IMR-90 (cell line): ENCODE data around the gene NPTN. TPM values are rescaled to one million over a fixed set of nuclear protein-coding genes. Genes with fewer than 3 reads are reported as not detected.
A peak's percentile ranks its signal among the peaks of the same experiment; 100 is the strongest.

Source experiments
- ATAC-seq: fragments of 200-7000 bp; cut with Tn5 transposase; 2 replicates; pipeline ENCODE4 v1.9.1; 2020; ENCODE audit warnings: low read depth, mild to moderate bottlenecking, moderate library complexity
- BruUV-seq: library from RNA; stranded (reverse); fragments of 400-500 nt; replicated peaks from 2 replicates; lab custom pipeline; 2021; lab: Mats Ljungman, UMichigan
- CTCF ChIA-PET: fragments of 300-600 bp; formaldehyde crosslinking; extraction: SDS; loops from one replicate; lab custom pipeline; 2021; ENCODE audit warnings: antibody characterized with exemption; lab: Yijun Ruan, JAX
- POLR2A ChIA-PET: fragments of 300-600 bp; sonication (Branson Sonifier 250); formaldehyde crosslinking; loops from one replicate; lab custom pipeline; 2022; ENCODE audit warnings: antibody characterized with exemption; ENCODE audit not compliant: unreplicated experiment; lab: Charles Lee
- DNase-seq: peaks from one replicate; pipeline ENCODE4 v3.0.0; 2013
- H2AFZ ChIP-seq: replicated peaks from 2 replicates; pipeline ENCODE3; 2013; ENCODE audit warnings: low read length, mild to moderate bottlenecking; ENCODE audit not compliant: poor library complexity
- H2AK5ac ChIP-seq: 2 replicates; pipeline ENCODE4 v1.6.1; 2013; ENCODE audit warnings: low read depth, low read length, inconsistent platforms
- H2AK9ac ChIP-seq: replicated peaks from 2 replicates; pipeline ENCODE3; 2013; ENCODE audit warnings: mild to moderate bottlenecking, low read depth, low read length, moderate library complexity; ENCODE audit not compliant: poor library complexity
- H2BK120ac ChIP-seq: 2 replicates; pipeline ENCODE4 v1.6.1; 2013; ENCODE audit warnings: low read depth, low read length, inconsistent platforms
- H2BK15ac ChIP-seq: 3 replicates; pipeline ENCODE4 v1.6.1; 2013; ENCODE audit warnings: low read depth, low read length, inconsistent platforms
- H2BK20ac ChIP-seq: 2 replicates; pipeline ENCODE4 v1.6.1; 2013; ENCODE audit warnings: low read depth, mild to moderate bottlenecking, inconsistent platforms, low read length, moderate library complexity
- H2BK5ac ChIP-seq: 2 replicates; pipeline ENCODE4 v1.6.1; 2013; ENCODE audit warnings: mild to moderate bottlenecking, low read depth, low read length, inconsistent platforms; ENCODE audit not compliant: poor library complexity, severe bottlenecking
- H3K14ac ChIP-seq: replicated peaks from 2 replicates; pipeline ENCODE4 v1.6.1; 2013; ENCODE audit warnings: low read depth, low read length, inconsistent platforms
- H3K18ac ChIP-seq: 2 replicates; pipeline ENCODE4 v1.6.1; 2013; ENCODE audit warnings: low read depth, low read length, control low read depth
- H3K23ac ChIP-seq: 2 replicates; pipeline ENCODE4 v1.6.1; 2013; ENCODE audit warnings: low read depth, low read length, inconsistent platforms
- H3K27ac ChIP-seq: 2 replicates; pipeline ENCODE4 v1.5.1; 2013; ENCODE audit warnings: mild to moderate bottlenecking, control low read depth, low read length; ENCODE audit not compliant: insufficient read depth
- H3K27me3 ChIP-seq: 2 replicates; pipeline ENCODE4 v1.6.1; 2013; ENCODE audit warnings: low read length; ENCODE audit not compliant: control insufficient read depth, insufficient read depth
- H3K36me3 ChIP-seq: 2 replicates; pipeline ENCODE4 v1.6.1; 2013; ENCODE audit warnings: low read length, mixed read lengths; ENCODE audit not compliant: control insufficient read depth, insufficient read depth
- H3K4ac ChIP-seq: 2 replicates; pipeline ENCODE4 v1.6.1; 2013; ENCODE audit warnings: low read depth, low read length, inconsistent platforms
- H3K4me1 ChIP-seq: 2 replicates; pipeline ENCODE4 v1.6.1; 2013; ENCODE audit warnings: low read length, mixed read lengths; ENCODE audit not compliant: control insufficient read depth, insufficient read depth
- H3K4me2 ChIP-seq: 2 replicates; pipeline ENCODE4 v1.6.1; 2013; ENCODE audit warnings: low read depth, mild to moderate bottlenecking, control low read depth, low read length, moderate library complexity
- H3K4me3 ChIP-seq: 2 replicates; pipeline ENCODE4 v1.5.1; 2013; ENCODE audit warnings: low read depth, mild to moderate bottlenecking, control low read depth, low read length, moderate library complexity; ENCODE audit not compliant: insufficient read depth
- H3K56ac ChIP-seq: 2 replicates; pipeline ENCODE4 v1.6.1; 2013; ENCODE audit warnings: low read length, inconsistent platforms; ENCODE audit not compliant: insufficient read depth; ENCODE audit errors: extremely low read depth
- H3K79me1 ChIP-seq, 2 experiments: 2 replicates each; pipeline ENCODE4 v1.6.1; 2013; ENCODE audit warnings: low read length in 2 of 2, inconsistent platforms in 1 of 2, low read depth in 1 of 2
- H3K9ac ChIP-seq: 2 replicates; pipeline ENCODE4 v1.6.1; 2013; ENCODE audit warnings: low read depth, low read length, control low read depth
- H3K9me1 ChIP-seq: 2 replicates; pipeline ENCODE4 v1.6.1; 2013; ENCODE audit warnings: low read length, inconsistent platforms; ENCODE audit not compliant: insufficient read depth
- H3K9me3 ChIP-seq: 2 replicates; pipeline ENCODE4 v1.6.1; 2013; ENCODE audit warnings: low read length; ENCODE audit not compliant: control insufficient read depth, insufficient read depth
- H4K20me1 ChIP-seq: 2 replicates; pipeline ENCODE4 v1.6.1; 2013; ENCODE audit warnings: low read length, inconsistent platforms; ENCODE audit not compliant: insufficient read depth
- H4K5ac ChIP-seq: 2 replicates; pipeline ENCODE4 v1.6.1; 2013; ENCODE audit warnings: mild to moderate bottlenecking, low read depth, low read length, control low read depth
- H4K8ac ChIP-seq, 2 experiments: 2 replicates each; pipeline ENCODE4 v1.6.1; 2013; ENCODE audit warnings: low read depth in 2 of 2, low read length in 2 of 2, control low read depth in 1 of 2, inconsistent platforms in 1 of 2
- H4K91ac ChIP-seq: 2 replicates; pipeline ENCODE4 v1.6.1; 2013; ENCODE audit warnings: low read depth, low read length, inconsistent platforms; ENCODE audit not compliant: insufficient read depth
- FOS ChIP-seq: fragments of 150-350 bp; IDR thresholded peaks from 2 replicates; pipeline ENCODE4 v1.6.1; 2016; ENCODE audit warnings: low read depth, low read length
- MAFK ChIP-seq: IDR thresholded peaks from 2 replicates; pipeline ENCODE4 v1.6.1; 2012; ENCODE audit warnings: low read depth, low read length, improper control_type of control experiment
- MAZ ChIP-seq: IDR thresholded peaks from 2 replicates; pipeline ENCODE4 v1.6.1; 2012; ENCODE audit warnings: low read depth, mild to moderate bottlenecking, low read length, improper control_type of control experiment, moderate library complexity, borderline replicate concordance
- MXI1 ChIP-seq: IDR thresholded peaks from 2 replicates; pipeline ENCODE4 v1.6.1; 2012; ENCODE audit warnings: low read depth, mild to moderate bottlenecking, low read length, moderate library complexity, borderline replicate concordance
- NFE2L2 ChIP-seq: fragments of 150-350 bp; IDR thresholded peaks from 2 replicates; pipeline ENCODE4 v1.6.1; 2016; ENCODE audit warnings: low read depth, mild to moderate bottlenecking, low read length
- POLR2A ChIP-seq: IDR thresholded peaks from 2 replicates; pipeline ENCODE4 v1.6.1; 2012; ENCODE audit warnings: mild to moderate bottlenecking, low read depth, low read length
- RAD21 ChIP-seq: IDR thresholded peaks from 2 replicates; pipeline ENCODE4 v1.6.1; 2012; ENCODE audit warnings: low read length, improper control_type of control experiment
- RFX5 ChIP-seq: IDR thresholded peaks from 2 replicates; pipeline ENCODE4 v1.8.0; 2012; ENCODE audit warnings: low read depth, mild to moderate bottlenecking, low read length, moderate library complexity
- SMC3 ChIP-seq: fragments of 150-350 bp; IDR thresholded peaks from 2 replicates; pipeline ENCODE4 v1.6.1; 2016; ENCODE audit warnings: low read depth, mild to moderate bottlenecking, antibody characterized with exemption, low read length, moderate library complexity
- WGBS, 2 experiments: methylation state at CpG; one replicate each; pipeline versions ENCODE4 v1.1.5 to v1.1.7; 2013; ENCODE audit warnings: missing lambda C conversion rate in 2 of 2; ENCODE audit not compliant: insufficient read length in 1 of 2; ENCODE audit errors: extremely low coverage in 2 of 2; 5-methylcytosine and 5-hydroxymethylcytosine counted together
- dilution Hi-C: fragments of 300-500 bp; cut with HindIII; formaldehyde crosslinking; loops from one replicate; pipeline ENCODE4 v1.14.3; 2018; ENCODE audit warnings: low sequenced_read_pairs; ENCODE audit not compliant: unreplicated experiment
- in situ Hi-C: fragments of 300-500 bp; cut with MboI; formaldehyde crosslinking; loops from 3 replicates; pipeline ENCODE4 v1.14.3; 2019; ENCODE audit warnings: low sequenced_read_pairs, inconsistent platforms, mixed read lengths
- intact Hi-C: fragments of 100-400 bp; cut with micrococcal nuclease; formaldehyde crosslinking; loops from 2 replicates; pipeline ENCODE4 v1.10.0; 2022
- polyA plus RNA-seq, 3 experiments: library from polyadenylated mRNA; depleted of rRNA; stranded (reverse); fragments of >200 nt; gene quantifications; 2 replicates each; pipeline ENCODE4 v1.2.3, GENCODE V29; 2012; ENCODE audit warnings: low replicate concordance in 1 of 3
- total RNA-seq: library from RNA; depleted of rRNA; stranded (reverse); fragments of >200 nt; gene quantifications from 2 replicates; pipeline ENCODE4 v1.2.3, GENCODE V29; 2012
- TF ChIP-seq, protein P1 (sequence below): fragments of 150-350 bp; IDR thresholded peaks from 2 replicates; pipeline ENCODE4 v1.6.1; 2017; ENCODE audit warnings: mild to moderate bottlenecking, antibody characterized with exemption, low read length, low read depth
- TF ChIP-seq, protein P2 (sequence below): conservative IDR thresholded peaks from 2 replicates; pipeline ENCODE4 v1.5.1; 2012; ENCODE audit warnings: mild to moderate bottlenecking, low read depth, low read length, improper control_type of control experiment

Gene NPTN
- total and polyA plus RNA-seq, 2 of the 4 experiments (the other 2 are of a cell fraction) = 171 to 329 TPM

DNA sequence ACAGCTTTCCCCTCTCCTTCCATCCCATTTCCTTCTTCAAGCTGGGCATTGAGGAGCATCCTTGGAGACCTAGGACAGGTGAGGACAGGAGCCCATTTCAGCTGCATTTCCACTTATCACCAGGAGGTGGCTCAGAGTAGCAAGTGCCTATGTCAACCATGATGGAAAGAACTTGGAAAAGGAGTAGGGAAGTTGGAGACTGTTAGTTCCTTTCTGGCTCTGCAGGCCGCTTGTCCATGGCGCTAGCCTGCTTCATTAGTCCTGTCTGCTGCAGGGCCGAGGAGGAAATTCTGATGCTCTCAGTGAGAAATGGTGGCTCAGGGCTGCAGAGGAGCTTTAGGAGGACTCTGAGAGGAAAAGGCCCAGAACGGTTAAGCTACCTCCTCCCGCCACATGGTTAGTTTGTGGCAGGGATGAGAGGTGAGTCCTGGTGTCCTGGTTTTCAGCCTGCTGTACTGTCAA is 44.0 kb upstream of the NPTN start:
- Histone ChIP-seq H4K20me1 (no peaks in the 10 kb centered on the region; the same call in 1 of the 2 replicates), H4K8ac (no peak overlapping the region), H3K9me3 (peaks cover 1% of the 10 kb centered on the region; the same call in 1 of the 2 replicates), H4K91ac (no peak overlapping the region), H3K79me1 (no peaks in the 10 kb centered on the region), H2BK120ac (no peak overlapping the region), H3K14ac (no peak overlapping the region), H2AK5ac (no peak overlapping the region), H3K9ac (no peak overlapping the region), H2BK5ac (no peak overlapping the region), H3K27me3 (peaks cover 35% of the 10 kb centered on the region), H2AFZ (peak overlapping the region; percentile 78), H2BK20ac (no peak overlapping the region), H3K56ac (no peak overlapping the region), H4K5ac (no peak overlapping the region), H3K4me2 (no peak overlapping the region), H3K23ac (no peak overlapping the region), H3K18ac (no peak overlapping the region), H2BK15ac (no peak overlapping the region), H3K36me3 (no peaks in the 10 kb centered on the region), H3K27ac (no peak overlapping the region), H3K4me1 (no peaks in the 10 kb centered on the region), H3K9me1 (peaks cover under 1% of the 10 kb centered on the region; the same call in 1 of the 2 replicates), H2AK9ac (peak overlapping the region; percentile 57), H3K4me3 (no peak overlapping the region), H3K4ac (no peak overlapping the region)
- DNase-seq (peak; percentile 70), ATAC-seq (peak; percentile 94)
- in situ Hi-C loops = no loop called here
- POLR2A ChIA-PET = no interaction called here
- TF ChIP-seq SMC3 (peak; percentile 93), RFX5 (no peak), POLR2A (no peak), MXI1 (no peak), MAFK (no peak), FOS (no peak), NFE2L2 (no peak), MAZ (no peak), RAD21 (peak; percentile 80)
- TF ChIP-seq, protein P1, sequence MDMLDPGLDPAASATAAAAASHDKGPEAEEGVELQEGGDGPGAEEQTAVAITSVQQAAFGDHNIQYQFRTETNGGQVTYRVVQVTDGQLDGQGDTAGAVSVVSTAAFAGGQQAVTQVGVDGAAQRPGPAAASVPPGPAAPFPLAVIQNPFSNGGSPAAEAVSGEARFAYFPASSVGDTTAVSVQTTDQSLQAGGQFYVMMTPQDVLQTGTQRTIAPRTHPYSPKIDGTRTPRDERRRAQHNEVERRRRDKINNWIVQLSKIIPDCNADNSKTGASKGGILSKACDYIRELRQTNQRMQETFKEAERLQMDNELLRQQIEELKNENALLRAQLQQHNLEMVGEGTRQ = no peak
- TF ChIP-seq, protein P2, sequence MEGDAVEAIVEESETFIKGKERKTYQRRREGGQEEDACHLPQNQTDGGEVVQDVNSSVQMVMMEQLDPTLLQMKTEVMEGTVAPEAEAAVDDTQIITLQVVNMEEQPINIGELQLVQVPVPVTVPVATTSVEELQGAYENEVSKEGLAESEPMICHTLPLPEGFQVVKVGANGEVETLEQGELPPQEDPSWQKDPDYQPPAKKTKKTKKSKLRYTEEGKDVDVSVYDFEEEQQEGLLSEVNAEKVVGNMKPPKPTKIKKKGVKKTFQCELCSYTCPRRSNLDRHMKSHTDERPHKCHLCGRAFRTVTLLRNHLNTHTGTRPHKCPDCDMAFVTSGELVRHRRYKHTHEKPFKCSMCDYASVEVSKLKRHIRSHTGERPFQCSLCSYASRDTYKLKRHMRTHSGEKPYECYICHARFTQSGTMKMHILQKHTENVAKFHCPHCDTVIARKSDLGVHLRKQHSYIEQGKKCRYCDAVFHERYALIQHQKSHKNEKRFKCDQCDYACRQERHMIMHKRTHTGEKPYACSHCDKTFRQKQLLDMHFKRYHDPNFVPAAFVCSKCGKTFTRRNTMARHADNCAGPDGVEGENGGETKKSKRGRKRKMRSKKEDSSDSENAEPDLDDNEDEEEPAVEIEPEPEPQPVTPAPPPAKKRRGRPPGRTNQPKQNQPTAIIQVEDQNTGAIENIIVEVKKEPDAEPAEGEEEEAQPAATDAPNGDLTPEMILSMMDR = peak; percentile 75
- BruUV-seq = no TSS peak
- dilution Hi-C loops = no loop called here
- CTCF ChIA-PET = interaction anchor here (0.7 to 2.1 kb wide), 8 partner anchors 9 to 109 kb away, joined by 3 to 8 read pairs (median 4); no protein-coding TSS in a partner anchor
- 33% methylated on average over 1 of the region's 5 CpGs; no CpG with 5 or more reads in 1 of the 2 experiments for WGBS, 2 experiments
- intact Hi-C loops = loop anchor here (2.0 kb wide), 1 partner anchor 24 kb away; no protein-coding TSS in a partner anchor
